NCI-H187 treated with DMSO at 0.1 percent for 48 hours (cell line): Measurements from ENCODE around the gene SRCAP.

Source experiments
- DNase-seq: peaks from one replicate; lab custom pipeline; 2025; lab: John Stamatoyannopoulos, UW

SRCAP gene

DNA sequence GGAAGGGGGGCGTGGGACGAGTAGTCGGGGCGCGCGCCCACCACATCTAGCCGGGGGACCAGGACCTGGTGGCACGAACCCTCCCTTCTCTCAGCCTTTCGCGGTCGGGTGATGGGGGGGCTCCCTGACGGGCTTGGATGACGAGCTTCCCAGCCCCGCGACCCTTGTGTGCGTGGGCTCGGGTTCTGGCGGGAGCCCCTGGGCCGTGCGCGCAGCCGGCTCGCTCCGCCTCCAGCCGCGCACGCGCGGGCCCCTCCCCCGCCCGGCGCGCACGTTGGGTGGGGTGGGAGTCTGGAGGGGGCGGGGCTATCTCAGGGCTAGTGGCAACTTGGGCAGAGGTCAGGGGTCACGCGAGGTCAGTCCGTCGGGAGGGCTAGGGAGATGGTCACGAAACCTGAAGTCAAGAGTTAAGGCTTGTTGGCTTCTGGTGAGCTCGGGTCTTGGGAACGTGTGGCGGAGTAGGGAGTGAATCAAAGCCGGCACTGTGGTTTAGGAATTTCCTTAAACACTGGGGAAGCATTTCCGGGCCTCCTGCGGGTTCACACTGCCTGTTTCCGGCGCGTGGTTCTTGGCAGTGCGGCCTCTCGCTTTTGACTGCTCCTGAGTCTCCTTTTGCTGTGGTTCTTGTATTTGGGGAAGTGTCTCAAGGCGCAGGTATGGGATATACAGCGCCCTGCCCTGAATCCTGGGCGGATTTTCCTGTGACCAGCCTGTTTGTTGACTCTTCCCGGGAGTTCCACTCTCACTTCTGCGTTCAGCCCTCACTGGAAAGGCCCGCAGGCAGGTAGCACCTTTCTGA is at the start of gene SRCAP:
TSS of gene SRCAP (plus strand) at position 356 of the 799 bp plus-strand sequence. CDS start 1,654 bp downstream, outside the sequence.
- no peak for DNase-seq

DNA sequence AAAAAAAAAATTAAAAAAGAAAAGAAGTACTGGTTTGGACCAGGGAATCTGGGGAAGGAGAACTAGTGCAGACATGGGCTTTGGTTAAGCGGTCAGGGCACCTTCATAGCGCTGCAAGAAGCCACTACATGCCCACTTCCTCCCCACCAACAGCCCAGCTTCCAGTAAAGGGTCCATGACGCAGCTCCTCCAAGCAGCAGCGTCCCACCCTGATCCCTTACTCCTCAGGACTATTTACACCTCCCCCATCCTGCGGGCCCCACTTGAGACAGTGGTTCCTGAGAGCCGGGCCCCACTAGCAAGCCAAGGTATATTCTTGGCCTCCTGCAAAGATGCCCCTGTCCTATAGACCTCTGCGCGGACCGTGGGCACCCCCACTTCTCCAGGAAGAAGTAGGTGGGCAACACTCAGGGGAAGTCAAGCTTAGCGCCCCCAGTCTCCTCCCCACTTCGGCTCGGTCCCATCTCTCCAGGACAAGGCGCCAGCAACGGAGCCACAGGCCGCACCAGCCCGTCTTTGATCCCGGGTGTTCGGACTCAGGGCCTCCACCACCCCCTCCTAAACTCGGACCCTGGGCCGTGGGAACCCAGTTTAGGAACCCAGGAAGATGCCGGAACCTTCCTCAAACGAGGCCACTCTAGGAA is 49.1 kb upstream of the SRCAP start:
- DNase-seq, result no peak

DNA sequence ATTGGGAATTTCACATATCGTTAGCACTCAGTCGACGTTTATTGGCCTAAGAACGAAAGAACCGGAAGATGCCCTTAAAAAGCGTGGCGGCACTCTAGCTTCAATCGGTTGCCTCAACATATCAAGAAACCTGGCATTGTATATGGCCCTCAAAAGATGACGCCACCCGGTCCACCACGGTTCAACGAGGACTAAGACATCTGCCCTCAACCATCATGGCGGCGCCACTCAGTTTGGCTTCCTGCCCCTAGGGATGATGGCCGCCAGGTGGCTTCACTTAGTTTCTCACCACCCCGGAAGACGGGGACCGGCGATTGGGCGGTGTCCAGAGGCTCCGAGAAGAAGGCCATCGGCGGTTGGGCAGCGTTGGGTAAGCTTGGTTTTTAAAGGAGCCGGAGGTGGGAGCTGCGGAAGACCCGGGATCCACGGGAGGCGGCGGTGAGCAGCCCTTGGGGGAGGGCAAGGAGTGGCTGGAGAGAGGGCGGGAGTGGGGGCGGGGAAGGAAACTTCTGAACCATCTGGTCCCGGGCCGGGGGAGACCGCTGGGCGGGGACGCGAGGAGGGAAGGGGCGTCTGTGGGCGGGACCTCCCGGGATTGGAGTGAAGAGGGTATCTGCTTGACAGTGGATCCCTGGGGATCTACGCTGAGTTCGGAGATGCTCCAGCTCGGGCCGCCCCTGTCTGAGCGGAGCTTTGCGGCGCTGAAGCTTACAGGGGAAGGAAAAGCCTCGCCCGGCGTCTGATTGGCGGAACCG is 48.4 kb upstream of the SRCAP start, which contains the start of gene PRR14:
TSS of gene PRR14 (plus strand) at position 592 of the 755 bp plus-strand sequence. CDS start 686 bp downstream, outside the sequence.
- DNase-seq, result peak; percentile 91

DNA sequence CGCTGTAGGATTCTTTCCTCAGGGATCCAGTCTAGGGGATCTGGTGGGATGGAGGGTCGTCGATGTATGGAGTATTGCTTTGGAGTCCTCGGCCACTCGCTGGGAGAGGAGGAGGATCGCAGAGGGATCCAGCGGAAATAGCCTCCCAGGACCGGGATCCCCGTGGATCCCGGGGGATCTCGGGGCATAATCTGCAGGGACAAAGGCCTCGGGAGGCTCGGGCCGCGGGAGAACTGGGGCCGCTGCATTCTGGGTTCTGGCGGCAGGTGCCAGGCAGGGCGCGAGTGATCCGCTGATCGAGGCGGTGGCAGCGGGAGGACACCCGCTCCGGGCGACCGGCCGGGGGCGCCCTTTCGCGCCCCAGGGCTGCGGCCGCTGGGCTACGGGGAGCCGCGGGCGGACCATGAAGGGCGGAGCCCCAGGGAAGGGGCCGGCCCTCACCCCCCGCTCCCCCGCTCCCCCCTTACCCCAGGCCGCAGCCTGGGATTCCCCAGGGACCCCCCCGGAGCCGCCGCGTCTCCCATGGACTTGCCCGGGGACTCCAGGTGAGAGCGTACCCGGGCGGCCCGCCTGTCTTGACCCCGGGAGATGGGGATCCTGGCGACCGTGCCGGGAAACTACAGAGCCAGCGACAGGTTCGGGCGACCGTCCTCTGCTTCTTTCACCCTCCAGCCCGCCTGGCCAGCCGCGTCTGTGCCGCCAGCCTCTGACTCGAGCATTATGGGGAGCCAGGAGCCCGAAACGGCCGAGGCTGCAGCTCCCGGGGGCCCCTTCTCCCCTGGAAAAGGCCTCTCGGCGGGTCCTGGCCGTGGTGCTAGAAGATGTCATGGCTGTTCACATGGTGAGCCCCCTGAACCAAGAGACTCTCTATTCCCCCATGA is 47.6 kb upstream of the SRCAP start:
- DNase-seq, result no peak

DNA sequence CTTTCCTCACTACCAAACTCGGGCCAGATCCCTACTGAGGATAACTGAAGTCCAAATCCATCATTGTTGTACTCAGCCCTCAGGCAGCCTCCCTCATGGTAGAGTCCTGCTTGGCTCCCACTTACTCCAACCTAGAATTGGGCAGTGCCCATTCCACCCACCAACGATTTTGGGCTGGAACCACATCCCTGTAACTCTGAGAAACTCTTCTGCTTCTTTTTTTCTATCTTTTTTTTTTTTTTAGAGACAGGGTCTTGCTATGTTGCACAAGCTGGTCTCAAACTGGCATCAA is 47.0 kb upstream of the SRCAP start:
- no peak for DNase-seq

DNA sequence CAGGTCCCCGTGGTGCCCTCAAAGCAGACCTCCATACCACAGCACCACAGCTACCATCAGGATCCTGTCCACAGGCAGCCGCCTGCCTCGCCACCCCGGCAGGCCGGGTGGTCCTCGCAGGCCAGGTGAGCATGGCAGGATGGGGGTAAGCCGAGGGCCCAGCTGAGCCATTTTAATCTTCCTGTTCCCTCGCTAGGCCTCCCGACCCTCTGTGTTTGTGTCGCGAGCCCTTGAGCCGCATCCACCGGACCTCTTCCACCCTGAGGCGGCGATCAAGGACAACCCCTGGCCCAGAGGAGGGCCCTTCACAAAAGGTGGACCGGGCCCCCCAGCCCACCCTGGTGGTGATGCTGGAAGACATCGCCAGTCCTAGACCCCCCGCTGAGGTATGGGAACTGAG is 46.3 kb upstream of the SRCAP start:
- DNase-seq, result no peak

DNA sequence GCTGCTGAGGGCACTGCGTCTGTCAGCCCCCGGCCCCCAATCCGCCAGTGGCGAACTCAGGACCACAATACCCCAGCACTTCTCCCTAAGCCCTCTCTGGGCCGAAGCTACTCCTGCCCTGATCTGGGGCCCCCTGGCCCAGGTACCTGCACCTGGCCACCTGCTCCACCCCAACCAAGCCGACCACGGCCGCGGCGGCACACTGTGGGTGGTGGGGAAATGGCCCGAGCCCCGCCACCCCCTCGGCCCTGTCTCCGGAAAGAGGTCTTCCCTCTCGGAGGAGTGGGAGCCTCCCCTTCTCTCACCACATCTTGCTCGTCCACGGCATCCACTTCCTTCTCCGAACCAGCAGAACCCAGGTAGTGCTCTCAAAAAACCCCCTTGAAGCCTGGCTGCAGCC is 44.1 kb upstream of the SRCAP start:
- no peak for DNase-seq

DNA sequence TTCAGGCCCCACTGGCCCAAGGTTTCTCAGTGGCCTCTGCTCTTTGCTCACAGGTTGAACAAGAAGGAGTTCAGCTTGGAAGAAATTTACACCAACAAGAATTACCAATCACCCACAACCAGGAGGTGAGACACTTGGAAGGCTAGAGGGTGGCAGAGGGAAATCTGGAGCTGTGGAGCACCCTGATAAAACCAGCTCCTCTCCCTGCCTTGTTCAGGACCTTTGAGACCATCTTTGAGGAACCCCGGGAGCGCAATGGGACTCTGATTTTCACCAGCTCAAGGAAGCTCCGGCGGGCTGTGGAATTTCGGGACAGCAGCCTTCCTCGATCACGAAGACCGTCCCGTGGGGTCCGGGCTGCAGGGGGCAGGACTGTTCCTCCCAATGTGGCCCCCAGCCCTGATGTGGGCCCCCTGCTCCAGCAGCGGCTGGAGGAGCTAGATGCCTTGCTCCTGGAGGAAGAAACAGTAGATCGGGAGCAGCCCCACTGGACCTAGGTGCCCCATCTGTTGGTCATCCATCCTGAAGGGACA is 43.1 kb upstream of the SRCAP start:
- no peak for DNase-seq

DNA sequence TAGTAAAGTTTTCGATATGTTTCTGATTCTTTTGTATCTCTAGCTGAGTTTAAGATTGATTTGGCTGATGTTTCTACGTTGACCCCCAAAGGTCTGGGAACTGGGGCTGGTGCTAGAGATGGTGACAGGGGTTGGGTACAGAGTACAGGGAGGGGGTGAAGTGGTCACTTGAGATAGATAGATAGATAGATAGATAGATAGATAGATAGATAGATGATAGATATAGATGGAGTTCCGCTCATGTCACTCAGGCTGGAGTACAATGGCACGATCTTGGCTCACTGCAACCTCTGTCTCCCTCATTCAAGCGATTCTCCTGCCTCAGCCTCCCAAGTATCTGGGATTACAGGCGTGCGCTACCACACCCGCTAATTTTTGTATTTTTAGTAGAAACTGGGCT is 42.6 kb upstream of the SRCAP start:
- no peak for DNase-seq

DNA sequence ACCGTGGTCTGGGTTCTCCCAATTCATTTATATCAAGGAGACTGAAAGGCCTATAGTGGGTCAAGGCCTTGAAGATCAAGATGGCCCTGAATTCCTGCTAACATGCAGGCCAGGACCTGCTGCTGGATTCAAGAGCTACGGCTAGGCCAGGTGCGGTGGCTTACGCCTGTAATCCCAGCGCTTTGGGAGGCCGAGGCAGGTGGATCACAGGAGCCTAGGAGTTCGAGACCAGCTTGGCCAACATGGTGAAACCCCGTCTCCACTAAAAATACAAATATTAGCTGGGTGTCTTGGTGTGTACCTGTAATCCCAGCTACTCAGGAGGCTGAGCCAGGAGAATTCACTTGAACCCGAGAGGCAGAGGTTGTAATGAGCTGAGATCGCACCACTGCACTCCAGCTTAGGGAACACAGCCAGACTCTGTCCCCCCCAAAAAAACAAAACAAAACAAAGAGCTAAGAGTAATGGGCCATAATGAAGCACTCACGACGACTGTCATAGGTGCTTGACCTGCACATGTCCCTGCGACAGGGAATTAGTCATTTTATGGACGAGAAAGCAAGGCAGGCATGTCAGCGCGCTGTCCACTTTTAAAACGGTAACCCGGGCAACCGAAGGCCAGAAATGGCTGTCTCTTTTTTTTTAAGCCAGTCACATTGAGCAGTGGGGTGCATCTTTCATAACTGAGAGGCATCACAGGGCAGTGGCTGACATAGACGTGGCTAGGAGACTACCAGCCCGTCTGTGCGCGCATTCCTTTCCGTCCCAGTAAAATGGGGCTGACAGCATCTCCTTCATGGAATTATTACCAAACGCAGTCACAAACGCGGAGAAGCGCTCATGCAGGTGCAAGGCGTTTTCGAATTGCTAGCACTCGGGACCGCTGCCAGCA is 41.8 kb upstream of the SRCAP start:
- DNase-seq, result no peak

DNA sequence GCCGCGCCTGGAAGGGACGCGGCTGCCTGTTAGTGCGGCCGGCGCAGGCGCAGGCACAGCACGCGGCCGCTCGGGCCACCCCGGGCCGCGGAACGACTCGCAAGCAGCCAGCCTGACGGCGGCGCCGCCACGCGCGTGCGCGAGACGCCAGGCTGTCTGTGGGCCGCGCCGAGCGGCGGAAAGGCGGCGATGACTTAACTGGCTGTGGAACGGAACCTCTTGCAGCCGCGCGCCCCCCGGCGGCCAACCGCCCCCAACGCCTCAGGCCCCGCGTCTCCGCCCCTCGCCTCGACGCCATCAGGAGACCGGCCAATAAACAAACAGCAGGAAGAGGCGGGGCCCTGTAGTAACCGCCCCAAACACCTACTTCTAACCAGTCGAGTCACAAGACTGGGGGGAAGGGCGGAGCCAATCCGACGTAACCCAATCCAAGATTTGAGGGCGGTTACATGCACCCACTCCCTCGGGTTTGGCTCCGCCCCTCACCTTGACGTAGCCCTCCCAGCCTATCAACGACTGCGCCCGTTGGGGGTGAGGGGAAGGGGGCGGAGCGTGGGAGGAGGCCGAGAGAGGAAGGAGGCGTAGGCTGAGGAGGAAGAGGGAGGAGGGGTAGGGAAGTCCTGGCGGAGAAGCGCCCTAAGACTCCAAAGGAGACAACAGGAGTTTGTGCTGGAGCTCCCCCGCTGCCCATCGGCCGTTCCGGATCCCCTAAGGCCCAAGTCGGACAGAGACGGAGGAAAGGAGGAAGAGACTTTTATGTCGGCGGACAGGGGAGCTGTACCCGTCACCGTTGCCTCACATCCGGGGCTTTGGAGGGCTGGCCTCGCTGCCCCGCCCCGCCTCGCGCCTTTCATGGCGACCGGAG is 40.9 kb upstream of the SRCAP start, which contains the start of gene FBRS:
TSS of gene FBRS (plus strand) at position 566 of the 865 bp plus-strand sequence. CDS start 1,088 bp downstream, outside the sequence.
- peak; percentile 88 for DNase-seq

DNA sequence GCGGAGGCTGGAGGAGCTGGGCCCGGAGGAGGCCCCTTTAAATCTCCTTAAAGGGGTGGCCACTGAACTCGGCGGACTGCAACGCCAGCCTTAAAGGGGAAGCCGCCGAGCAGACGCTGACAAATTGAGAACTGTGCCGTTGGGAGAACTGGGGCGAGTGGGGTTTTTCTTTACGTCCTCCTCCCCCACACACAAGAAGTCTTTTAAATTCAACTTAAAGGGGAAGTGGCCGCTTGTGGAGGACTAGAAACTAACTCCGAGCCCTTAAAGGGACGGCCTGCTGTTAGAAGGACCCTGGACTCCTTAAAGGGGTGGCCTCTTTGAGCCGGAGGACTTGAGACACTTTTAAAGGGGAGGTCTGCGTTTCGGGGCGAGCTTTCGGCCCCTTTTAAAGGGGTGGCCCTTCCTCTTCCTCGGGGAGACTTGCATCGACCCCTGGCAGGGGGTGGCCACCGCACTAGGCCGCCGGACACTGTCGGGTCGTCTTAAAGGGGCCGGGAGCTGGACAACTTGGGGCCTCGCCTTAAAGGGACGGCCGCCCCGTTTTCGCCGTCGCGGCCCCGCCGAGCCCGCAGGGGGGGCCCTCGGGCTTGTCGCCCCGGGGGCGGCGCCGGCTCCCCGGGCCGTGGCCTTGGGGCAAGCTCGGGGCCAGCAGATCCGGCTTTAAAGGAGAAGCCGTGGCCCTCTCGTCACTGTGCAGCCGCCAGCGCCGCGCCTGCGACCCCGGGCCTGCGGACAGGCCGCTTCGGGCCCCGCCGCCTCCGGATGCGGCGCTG is 40.1 kb upstream of the SRCAP start:
- peak; percentile 70 for DNase-seq

DNA sequence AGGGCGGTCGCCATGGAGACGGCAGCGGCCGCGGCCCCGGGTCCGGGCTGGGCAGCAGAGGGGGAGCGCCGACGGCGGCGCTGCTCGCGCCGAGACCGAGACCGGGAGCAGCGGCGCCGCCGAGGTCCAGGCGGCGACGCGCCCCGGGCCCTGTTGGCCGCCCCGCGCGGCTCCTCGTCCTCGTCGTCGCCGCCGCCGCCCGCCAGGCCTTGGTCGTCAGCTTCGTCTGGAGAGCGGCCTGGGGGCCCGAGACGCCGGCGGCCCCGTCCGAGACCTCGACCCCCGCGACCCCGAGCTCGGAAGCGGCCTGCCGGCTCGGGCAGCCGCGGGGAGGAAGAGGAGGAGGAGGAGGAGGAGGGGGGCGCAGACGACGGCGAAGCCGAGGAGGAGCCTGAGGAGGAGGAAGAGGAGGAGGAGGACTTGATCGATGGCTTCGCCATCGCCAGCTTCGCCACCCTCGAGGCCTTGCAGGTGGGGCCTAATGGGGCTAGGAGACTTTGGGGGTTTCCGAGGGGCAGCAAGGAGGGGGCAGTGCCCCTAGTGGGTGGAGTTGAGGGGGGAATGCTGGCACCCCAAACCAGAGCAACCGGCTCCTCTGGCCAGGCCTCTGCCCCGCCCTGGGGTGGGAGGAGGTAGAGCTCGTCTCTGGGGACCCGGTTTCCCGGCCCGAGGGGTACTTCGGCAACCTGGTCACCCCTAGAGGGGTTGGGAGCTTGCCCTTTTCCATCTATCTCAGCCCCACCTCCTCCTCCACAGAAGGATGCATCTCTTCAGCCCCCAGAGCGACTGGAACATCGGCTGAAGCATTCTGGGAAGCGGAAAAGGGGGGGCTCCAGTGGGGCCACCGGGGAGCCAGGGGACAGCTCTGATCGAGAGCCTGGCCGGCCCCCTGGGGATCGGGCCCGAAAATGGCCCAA is 39.2 kb upstream of the SRCAP start:
- DNase-seq, result no peak

DNA sequence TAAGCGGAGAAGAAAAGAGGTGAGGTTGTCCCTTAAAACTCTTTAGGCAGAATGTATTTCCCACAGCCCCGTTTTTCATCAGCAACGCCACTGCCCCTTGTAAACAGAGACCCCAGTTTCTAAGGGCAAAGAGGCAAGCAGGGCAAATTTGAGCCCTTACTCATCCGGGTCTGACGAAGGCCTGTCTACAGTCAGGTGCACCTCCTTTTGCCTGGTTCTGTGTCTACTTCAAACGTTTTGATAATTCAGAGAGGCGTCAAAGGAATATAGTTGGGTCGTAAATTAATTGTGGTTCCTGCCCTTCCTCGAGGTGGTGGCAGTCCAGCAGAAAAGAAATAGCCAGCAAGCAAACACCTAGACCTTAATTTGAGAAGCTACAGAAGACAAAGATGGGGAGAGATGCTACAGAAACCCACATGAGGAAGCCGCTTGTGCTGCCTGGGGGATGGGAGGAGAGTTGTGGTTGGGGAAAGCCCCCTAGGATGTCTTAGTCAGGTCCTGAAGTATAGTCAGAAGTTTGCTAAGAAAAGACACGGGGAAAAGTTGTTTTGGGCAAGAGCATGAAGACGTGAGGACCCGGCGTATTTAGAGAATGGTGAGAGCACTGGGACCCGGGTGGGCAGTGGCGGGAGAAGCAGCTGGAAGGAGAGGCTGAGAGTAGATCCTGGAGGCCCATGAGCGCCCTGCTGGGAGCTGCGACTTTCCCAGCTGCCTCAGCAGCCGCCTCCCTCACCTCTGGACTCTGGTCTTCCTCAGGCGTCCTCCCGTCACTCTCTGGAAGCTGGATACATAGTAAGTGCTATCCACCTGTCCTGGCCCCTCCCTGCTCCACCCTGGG is 38.3 kb upstream of the SRCAP start:
- no peak for DNase-seq

DNA sequence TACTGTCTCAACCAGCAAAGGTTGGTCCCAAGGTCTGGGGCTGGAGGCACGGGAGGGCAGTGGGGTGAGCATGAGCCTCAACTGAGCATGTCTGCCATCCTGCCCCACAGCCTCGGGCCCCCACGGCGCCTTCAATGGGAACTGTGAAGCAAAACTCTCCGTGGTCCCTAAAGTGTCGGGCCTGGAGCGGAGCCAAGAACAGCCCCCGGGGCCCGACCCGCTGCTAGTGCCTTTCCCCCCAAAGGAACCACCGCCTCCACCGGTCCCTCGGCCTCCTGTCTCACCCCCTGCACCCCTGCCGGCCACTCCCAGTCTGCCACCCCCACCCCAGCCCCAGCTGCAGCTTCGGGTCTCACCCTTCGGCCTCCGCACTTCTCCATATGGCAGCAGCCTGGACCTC is 36.5 kb upstream of the SRCAP start:
- no peak for DNase-seq

DNA sequence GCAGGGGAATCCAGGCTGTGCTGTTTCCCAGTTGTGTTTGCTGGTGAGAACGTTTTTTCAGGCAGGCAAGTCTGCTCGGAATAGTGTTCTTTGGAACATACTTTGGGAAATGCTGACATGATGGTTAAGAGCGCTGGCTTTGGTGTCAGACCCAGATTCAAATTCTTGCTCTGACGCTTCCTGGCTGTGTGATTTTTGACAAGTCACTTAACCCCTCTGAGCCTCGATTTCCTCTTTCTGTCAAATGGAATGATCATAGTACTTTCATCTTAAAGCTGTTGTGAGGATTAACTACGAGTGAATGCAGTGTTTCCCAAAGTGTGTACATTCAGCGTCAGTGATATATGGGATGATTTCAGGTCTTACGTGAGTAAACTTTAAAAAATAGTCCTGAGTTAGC is 35.9 kb upstream of the SRCAP start:
- no peak for DNase-seq

DNA sequence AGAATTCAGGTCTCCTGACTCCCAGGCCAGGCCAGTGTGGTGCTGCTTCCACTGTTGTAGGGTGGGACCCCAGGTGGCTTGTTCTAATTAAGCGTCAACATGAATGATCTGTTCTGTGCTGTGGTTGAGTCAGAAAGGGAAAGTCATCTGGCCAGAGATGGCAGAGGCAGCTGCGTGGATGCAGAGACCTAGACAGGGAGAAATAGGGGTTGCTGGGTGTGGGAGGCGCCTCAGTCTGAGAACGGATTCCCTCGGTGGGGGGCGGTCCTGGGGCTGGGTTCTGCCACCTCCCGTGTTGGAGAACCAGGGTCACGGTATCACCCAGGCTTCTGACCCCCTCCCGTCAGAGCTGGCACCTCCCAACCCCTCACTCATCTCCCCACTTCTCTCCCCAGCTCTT is 35.2 kb upstream of the SRCAP start:
- no peak for DNase-seq
